ENCODE data around the gene TSPAN11.

TSPAN11 gene

DNA sequence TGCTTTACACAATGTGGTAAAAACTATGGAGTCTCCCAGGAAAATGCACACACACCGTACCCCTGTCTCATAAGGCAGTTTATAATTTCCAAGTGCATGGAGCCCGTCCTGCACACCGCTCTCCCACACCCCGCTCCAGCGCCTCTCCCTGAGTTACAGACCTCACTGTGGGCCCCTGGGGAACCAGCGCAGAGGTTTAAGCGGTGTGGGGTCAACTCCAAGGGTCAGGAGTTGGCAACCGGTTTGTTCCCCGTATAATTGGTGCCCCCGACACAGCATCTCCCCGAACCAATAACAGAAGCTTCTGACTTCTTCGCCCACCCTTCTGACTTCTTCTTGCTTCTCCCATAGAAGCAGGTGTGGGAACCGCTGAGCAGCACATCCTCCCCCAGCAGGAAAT is 88.7 kb downstream of the TSPAN11 start:
- DNase-seq (ENCODE audit: extremely low read depth, low read depth): no peak
- TF ChIP-seq, protein P1, sequence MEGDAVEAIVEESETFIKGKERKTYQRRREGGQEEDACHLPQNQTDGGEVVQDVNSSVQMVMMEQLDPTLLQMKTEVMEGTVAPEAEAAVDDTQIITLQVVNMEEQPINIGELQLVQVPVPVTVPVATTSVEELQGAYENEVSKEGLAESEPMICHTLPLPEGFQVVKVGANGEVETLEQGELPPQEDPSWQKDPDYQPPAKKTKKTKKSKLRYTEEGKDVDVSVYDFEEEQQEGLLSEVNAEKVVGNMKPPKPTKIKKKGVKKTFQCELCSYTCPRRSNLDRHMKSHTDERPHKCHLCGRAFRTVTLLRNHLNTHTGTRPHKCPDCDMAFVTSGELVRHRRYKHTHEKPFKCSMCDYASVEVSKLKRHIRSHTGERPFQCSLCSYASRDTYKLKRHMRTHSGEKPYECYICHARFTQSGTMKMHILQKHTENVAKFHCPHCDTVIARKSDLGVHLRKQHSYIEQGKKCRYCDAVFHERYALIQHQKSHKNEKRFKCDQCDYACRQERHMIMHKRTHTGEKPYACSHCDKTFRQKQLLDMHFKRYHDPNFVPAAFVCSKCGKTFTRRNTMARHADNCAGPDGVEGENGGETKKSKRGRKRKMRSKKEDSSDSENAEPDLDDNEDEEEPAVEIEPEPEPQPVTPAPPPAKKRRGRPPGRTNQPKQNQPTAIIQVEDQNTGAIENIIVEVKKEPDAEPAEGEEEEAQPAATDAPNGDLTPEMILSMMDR (IDR thresholded peaks at IDR 0.05; ENCODE audit: low read depth, low read length): no peak

GRCh38 chr12:31016057-31016456 is 89.5 kb downstream of the TSPAN11 start:
- DNase-seq (ENCODE audit: extremely low read depth, low read depth): no peak

GRCh38 chr12:31017535-31017934 is 91.0 kb downstream of the TSPAN11 start:
- TF ChIP-seq, protein P1 (IDR thresholded peaks at IDR 0.05; ENCODE audit: low read depth, low read length): no peak
- no peak for DNase-seq (ENCODE audit: extremely low read depth, low read depth)

More at GRCh38 chr12:31016057-31016456, 89.5 kb downstream of the TSPAN11 start:
- TF ChIP-seq, protein P1 (IDR thresholded peaks at IDR 0.05; ENCODE audit: low read depth, low read length): no peak

GRCh38 chr12:31018106-31018789 is 91.7 kb downstream of the TSPAN11 start:
- no peak for DNase-seq (ENCODE audit: extremely low read depth, low read depth)
- TF ChIP-seq, protein P1 (IDR thresholded peaks at IDR 0.05; ENCODE audit: low read depth, low read length): no peak

GRCh38 chr12:31018790-31019505 is 92.4 kb downstream of the TSPAN11 start:
- no peak for DNase-seq (ENCODE audit: extremely low read depth, low read depth)
- TF ChIP-seq, protein P1 (IDR thresholded peaks at IDR 0.05; ENCODE audit: low read depth, low read length): no peak

DNA sequence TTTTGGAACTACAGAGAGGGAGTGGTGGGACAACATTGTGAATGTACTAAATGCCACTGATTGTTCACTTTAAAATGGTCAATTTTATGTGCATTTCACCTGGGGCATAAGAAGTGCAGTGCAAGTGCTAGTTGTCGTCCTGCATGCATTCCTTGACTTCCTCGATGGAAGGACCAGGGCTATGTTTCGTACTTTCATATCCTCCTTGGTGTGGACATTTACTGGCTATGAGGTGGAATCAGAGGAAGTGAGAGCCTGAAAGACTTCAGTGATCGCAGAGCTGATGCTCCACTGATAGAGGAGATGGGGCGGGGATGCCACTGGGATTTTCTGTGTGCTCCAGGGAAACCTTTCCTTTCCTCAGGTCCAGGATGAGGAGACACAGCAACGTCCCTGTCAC is 93.0 kb downstream of the TSPAN11 start:
- DNase-seq (ENCODE audit: extremely low read depth, low read depth): no peak
- TF ChIP-seq, protein P1 (IDR thresholded peaks at IDR 0.05; ENCODE audit: low read depth, low read length): no peak

- TF ChIP-seq, protein P1 (IDR thresholded peaks at IDR 0.05; ENCODE audit: low read depth, low read length): no peak
- no peak for DNase-seq (ENCODE audit: extremely low read depth, low read depth)
These were observed 93.4 kb downstream of the TSPAN11 start for GRCh38 chr12:31019976-31020375.

Data from AG09319 (cell line).